Kidney capillary endothelial cell (primary cell): Measurements from ENCODE around the gene TEAD1.

Source experiments
- DNase-seq: peaks from one replicate; pipeline ENCODE4 v3.0.0-alpha.2; 2018; ENCODE audit warnings: low spot score

Gene TEAD1

GRCh38 chr11:12789054-12789453, 114.8 kb downstream of the TEAD1 start:
- DNase-seq: no peak

- DNase-seq: no peak
Measured at GRCh38 chr11:12789596-12790215, 115.5 kb downstream of the TEAD1 start.

- no peak for DNase-seq
Measured at GRCh38 chr11:12790861-12791616, 116.8 kb downstream of the TEAD1 start.

GRCh38 chr11:12792018-12792417, 117.8 kb downstream of the TEAD1 start:
- DNase-seq: no peak

- DNase-seq: no peak
Measured at GRCh38 chr11:12792590-12792989, 118.4 kb downstream of the TEAD1 start.

- no peak for DNase-seq
Measured at GRCh38 chr11:12793065-12793464, 118.8 kb downstream of the TEAD1 start.

GRCh38 chr11:12793506-12793905, 119.3 kb downstream of the TEAD1 start:
- DNase-seq: no peak

- DNase-seq: no peak
Measured at GRCh38 chr11:12794576-12795230, 120.5 kb downstream of the TEAD1 start.

GRCh38 chr11:12797996-12798395, 123.8 kb downstream of the TEAD1 start:
- no peak for DNase-seq

- DNase-seq: no peak
Measured at GRCh38 chr11:12798609-12799011, 124.4 kb downstream of the TEAD1 start.

GRCh38 chr11:12799334-12799835, 125.2 kb downstream of the TEAD1 start:
- no peak for DNase-seq

- DNase-seq: peak; percentile 54
Measured at GRCh38 chr11:12800032-12800671, 125.9 kb downstream of the TEAD1 start.

- DNase-seq: no peak
Measured at GRCh38 chr11:12800871-12801270, 126.7 kb downstream of the TEAD1 start.

- no peak for DNase-seq
Measured at GRCh38 chr11:12801976-12802375, 127.8 kb downstream of the TEAD1 start.

GRCh38 chr11:12802418-12803085, 128.3 kb downstream of the TEAD1 start:
- DNase-seq: no peak

GRCh38 chr11:12803086-12803826, 129.0 kb downstream of the TEAD1 start:
- no peak for DNase-seq

GRCh38 chr11:12806113-12806512, 131.9 kb downstream of the TEAD1 start:
- no peak for DNase-seq

- no peak for DNase-seq
Measured at GRCh38 chr11:12807621-12808020, 133.4 kb downstream of the TEAD1 start.

GRCh38 chr11:12808519-12808918, 134.3 kb downstream of the TEAD1 start:
- DNase-seq: no peak

GRCh38 chr11:12809364-12809763, 135.1 kb downstream of the TEAD1 start:
- no peak for DNase-seq

GRCh38 chr11:12809864-12810567, 135.8 kb downstream of the TEAD1 start:
- DNase-seq: no peak
